Amygdala (tissue), 56 donors: ENCODE data around the gene LINGO1.

ENCODE experiments used
- DNase-seq, 56 donors: peaks; one replicate each; lab custom pipeline; 2025; lab: John Stamatoyannopoulos, UW

Gene LINGO1

GRCh38 chr15:77602800-77603199 lies 29.9 kb downstream of the LINGO1 start:
- no peak for DNase-seq

DNA sequence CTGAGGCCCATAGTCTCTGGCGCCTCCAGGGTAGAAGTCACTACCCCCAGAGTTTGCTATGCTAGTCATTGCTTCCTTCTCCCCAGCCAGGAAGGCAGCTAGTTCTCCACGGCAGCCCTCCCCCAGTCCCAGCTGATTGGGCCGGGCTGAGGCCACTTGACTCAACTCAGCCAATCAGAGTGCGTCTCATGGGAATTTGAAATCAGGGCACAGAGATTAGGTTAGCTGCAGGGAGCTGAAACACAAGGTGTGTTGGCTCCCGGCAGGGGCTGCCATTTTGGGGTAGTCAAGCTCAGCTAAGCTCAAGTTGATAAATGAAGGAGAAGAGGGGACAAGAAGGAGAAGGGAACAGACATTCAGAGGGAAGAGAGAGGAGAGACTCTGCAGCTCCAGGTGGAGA lies 32.8 kb downstream of the LINGO1 start:
- DNase-seq, result peak in 24 of 56 donors; percentile 6 to 64 (median 37)

GRCh38 chr15:77599357-77599756 lies 33.4 kb downstream of the LINGO1 start:
- no peak for DNase-seq

DNA sequence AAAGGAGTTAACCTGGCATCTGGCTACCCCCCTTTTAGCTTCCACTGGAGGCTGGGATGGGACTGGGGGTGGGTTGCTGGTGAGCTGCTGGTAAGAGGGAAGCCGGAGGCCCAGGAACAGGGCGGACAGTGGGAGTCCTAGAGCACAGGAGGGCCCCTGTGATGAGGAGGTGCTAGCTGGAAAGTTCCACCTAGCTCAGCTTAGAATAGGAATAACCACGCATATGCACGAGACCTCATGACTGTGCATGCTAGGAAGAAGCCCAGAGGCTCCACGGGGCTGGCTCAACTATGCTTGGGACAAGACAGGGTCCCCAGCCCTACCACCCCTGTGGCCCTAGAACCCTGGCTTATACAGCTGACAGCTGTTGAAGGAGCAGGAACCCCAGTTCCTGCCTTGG lies 34.1 kb downstream of the LINGO1 start:
- no peak for DNase-seq

- no peak for DNase-seq
Observed at GRCh38 chr15:77597804-77598453, 34.8 kb downstream of the LINGO1 start.

DNA sequence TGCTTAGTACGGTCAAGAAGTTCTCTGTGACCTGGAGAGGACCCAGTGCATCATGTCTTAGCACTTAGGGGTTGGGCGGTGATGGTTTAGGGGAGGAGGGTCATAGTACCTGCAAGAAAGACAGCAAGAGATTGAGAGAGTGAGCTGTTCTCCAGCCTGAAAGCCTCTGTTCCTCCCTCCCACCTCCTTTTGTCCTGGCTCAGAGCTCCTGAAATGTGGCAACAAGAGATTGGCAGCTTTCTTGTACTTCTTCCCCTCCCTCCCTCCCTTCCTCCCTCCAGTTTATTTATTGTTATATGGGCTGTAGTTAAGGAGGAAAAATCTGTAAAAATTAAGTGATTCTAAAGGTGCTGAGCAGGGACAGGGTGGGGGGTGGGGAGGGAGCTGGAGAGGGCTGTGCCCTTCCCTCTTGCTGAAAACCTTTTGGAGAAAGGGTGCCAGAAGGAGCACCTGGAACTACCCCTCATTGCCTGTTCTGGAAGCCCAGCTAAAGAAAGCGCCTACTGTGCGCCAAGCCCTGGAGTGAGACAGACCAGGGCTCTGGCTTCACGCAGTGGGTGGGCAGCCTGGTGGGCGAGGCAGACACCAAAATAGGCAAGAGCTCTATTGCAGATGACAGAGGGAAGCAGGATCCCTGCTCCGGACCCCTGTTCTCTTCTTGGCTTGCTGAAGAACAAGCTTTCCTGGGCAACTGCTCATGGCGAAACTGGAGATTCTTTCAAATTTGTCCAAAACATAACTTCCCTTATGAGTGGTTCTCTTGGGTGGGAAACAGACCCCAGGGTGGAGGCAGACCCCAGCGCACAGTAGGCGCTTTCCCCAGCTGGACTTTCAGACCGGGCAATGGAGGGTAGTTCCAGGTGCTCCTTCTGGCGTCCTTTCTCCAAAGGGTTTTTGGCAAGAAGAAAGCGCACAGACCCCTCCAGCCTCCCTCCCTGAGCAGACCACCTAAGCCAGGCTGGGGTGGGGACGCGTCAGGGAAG lies 35.6 kb downstream of the LINGO1 start:
- no peak for DNase-seq

DNA sequence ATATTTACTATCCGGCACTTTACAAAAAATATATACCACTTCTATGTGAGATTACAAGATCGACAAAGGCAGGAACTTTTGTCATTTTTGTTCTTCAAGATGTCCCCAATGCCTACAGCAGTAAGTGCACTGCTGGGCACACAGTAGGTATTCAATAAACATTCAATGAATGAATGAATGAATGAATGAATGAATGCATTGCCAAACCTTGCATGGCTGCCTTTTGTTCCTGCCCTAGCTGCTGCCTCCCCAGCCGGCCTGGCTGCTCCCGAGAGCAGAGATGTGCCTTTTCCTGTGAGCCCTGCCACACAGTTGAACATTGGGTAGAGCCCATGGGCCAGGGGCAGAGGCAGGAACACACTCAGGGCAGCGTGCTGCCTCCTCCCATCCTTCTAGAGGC lies 37.5 kb downstream of the LINGO1 start:
- DNase-seq, result no peak

- DNase-seq, result no peak
Observed at GRCh38 chr15:77592758-77593157, 40.0 kb downstream of the LINGO1 start.

GRCh38 chr15:77591968-77592613 lies 40.6 kb downstream of the LINGO1 start:
- DNase-seq, result no peak

DNA sequence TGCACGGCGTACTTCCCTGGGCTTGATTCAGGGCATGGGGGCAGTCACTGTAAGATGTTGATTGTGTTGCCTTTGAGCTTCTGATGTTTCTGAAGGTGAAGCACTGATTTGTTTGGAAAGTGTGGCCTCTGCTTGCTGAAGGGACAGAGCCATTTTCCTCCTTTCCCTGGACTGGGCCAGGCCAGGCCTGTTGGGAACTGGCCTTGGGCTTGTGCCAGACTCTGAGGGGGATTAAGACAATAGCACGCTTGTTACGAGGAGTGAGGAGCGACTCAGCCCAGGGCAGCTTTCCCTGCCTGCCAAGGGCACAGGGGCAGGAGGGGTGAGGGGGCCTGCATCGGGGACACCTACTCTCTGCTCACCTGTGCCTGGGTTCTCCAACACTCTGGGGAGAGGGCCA lies 42.9 kb downstream of the LINGO1 start:
- peak in 41 of 56 donors; percentile 24 to 93 (median 78) for DNase-seq

DNA sequence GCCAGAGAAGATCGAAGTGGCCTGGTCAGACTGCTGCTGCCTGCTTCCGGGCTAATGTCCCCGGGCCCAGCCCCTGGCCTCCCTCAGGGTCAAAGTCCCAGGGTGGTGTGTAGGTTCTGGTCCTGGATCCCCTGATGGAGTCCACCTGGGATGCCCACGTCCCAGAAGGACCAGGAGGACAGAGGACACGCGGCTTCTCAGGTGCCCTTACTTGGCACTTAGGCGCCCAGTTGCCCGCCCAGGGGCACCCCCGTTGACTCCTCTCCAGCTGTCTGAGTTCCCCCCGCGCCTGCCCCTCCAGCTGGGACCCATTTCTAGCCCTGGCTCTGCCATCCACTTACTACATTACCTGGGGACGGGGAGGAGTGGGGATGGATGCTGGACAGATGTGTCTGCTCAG lies 44.6 kb downstream of the LINGO1 start:
- no peak for DNase-seq

DNA sequence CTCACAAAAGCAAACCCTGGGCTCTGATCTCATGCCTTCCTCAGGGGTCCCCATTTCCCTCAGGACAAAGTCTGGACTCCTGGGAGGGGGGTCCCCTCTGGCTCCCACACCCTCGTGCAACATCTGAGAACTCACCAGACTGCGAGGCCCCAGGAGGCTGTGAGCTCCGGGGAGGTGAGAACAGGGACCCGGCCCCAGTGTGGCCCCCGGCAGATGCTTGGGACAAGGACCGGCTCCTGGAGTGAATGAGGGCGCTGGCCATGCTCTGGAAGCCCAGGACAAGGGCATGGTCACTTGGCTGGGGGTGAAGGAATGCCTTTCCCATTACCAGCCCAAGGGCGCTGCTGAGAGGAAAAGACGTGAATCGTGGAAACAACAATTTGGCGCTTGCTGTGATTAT lies 48.0 kb downstream of the LINGO1 start:
- no peak for DNase-seq

DNA sequence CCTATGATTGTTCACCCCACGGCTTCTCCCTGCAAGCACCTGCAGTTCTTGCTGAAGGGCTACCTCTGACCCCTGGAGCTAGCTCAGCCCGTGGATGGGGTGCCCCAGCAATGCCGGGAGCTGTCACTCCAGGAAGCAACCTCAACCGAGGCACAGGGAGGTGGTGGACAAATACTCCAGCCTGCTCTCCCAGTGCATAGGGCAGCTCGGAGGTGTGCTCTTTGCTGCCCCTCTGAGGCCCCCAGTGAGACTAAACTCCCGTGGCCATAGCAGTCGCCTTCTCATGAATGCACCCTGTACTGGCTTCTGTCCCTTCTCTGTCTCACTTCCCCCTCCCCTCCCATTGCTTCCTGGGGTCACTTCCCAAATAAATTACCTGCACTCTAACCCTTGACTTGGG lies 48.5 kb downstream of the LINGO1 start:
- DNase-seq, result peak in 3 of 56 donors; percentile 18 to 26 (median 24)

- DNase-seq, result no peak
Observed at GRCh38 chr15:77582763-77583162, 49.9 kb downstream of the LINGO1 start.

DNA sequence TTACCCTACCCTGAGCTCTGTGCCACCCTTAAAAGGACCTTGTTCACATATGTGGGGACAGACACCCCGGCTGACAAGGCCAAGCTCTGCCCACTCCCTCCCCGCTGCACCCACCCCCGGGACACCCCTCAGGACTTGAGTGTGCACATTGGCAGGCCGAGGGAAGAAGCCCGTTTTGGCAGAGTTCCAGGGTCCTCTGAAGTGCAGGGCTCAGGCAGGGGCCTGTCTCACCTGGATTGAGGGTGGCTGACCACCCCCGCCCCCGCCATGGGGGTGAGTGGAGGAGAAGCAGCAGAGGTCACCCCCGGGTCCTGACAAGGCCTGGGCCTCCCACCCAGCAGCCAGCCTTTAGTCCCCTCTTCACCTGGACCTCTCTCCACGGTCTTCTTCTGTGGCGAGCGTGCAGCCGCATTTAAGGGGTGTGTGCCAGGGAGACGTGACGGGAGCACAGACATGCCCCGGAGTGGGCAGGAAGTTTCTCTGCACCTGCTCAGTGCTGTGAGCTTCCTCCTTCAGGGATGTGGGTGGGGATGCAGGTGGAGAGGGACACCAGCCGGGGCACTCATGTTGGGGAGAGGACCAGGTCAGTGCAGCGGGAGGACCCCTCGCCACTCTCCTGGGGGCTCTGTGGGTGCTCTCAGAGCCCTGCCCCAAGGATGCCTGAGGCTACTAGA lies 50.7 kb downstream of the LINGO1 start:
- peak in 2 of 56 donors; percentile 42 to 66 for DNase-seq

DNA sequence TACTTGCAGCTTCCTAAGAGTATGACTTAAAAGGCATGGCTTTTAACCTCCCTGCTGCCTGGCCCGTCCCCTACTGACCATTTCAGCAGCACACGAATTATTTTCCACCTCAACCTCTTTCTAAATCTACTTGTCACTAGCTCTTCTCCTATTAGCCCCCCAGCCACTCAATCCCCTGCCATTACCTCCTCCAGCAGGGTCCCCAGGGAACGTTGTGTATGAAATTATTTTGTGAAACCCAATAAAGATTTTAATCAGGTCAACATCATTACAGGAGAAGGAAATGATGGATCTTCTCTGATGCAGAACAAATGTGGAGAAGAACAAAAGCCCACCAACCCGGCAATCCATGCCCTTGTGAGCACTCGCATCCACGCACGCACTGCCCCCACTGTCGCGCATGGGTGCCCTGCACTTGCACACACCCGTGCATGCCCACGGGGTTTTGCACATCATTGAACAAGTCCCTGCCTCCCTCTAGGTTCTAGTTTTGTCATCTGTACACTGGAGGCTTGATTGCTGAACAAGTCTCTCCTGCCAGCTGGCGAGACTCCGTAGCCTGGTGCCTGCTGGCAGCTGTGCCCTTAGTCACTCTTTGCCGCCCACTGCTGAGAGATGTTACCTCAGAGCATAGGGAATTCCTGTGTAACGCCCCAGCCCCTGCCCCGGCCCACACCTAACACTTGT lies 51.6 kb downstream of the LINGO1 start:
- DNase-seq, result peak in 44 of 56 donors; percentile 11 to 82 (median 48)

- no peak for DNase-seq
Observed at GRCh38 chr15:77579498-77580188, 53.1 kb downstream of the LINGO1 start.

DNA sequence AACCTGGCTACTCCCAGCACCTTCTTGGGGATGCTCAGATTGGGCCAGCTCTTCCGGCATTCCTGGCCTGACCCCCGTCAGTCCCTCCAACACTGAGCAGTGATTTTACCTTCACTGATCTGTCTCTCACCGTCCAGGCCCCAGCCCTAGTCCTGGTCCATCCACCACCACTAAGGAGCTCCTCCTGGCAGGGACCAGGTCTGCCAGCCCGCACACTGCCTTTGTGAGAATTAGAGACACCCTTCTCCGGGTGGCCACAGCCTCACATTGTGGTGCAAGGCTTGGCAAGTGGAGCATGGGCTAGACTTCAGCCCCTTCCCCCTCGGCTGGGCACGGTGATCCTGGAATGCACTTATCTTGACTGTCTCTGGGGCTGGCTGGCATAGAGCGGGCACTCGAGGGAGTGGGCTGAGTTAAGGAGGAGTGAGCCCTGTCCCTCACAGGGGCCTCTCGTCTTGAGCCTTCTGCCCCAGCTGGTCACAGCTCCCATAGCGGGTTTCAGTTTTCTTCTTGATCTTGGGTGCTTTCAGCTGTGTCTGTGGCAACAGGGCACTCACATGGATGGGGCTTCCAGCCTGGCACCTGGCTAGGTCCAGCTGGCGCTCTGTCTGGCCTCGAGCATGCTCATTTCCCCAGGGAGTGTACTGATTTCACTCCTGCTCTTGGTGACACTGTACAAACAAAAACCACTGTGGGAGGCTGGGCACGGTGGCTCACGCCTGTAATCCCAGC lies 53.9 kb downstream of the LINGO1 start:
- peak in 2 of 56 donors; percentile 14 to 37 for DNase-seq
